NCI-H146 treated with DMSO at 0.1 percent for 48 hours (cell line): Measurements from ENCODE around the gene TAOK2.
"Not testable (repeated sequence)": the region's sequence is repeated elsewhere in the genome, so short reads cannot be mapped to it uniquely, and the experiment has no call there.

Experiments
- DNase-seq: peaks from one replicate; lab custom pipeline; 2025; ENCODE audit not compliant: unreplicated experiment; lab: John Stamatoyannopoulos, UW

Gene TAOK2

GRCh38 chr16:30002614-30003346 lies 29.1 kb downstream of the TAOK2 start:
- DNase-seq, result no peak

- no peak for DNase-seq
Observed at GRCh38 chr16:30003670-30004423, 30.2 kb downstream of the TAOK2 start.

GRCh38 chr16:30004424-30004776 lies 30.7 kb downstream of the TAOK2 start:
- no peak for DNase-seq

GRCh38 chr16:30004811-30005242 lies 31.2 kb downstream of the TAOK2 start:
- DNase-seq, result no peak

GRCh38 chr16:30005341-30006094 lies 31.9 kb downstream of the TAOK2 start:
- DNase-seq, result no peak

GRCh38 chr16:30006095-30006473 lies 32.4 kb downstream of the TAOK2 start:
- DNase-seq, result no peak

- DNase-seq, result no peak
Observed at GRCh38 chr16:30006659-30007377, 33.1 kb downstream of the TAOK2 start.

GRCh38 chr16:30007378-30007895 lies 33.8 kb downstream of the TAOK2 start:
- no peak for DNase-seq

- no peak for DNase-seq
Observed at GRCh38 chr16:30009085-30009862, 35.6 kb downstream of the TAOK2 start.

GRCh38 chr16:30009990-30010843 lies 36.5 kb downstream of the TAOK2 start:
- no peak for DNase-seq

- DNase-seq, result peak; percentile 45
Observed at GRCh38 chr16:30010844-30011713, 37.4 kb downstream of the TAOK2 start, which contains the start of gene DOC2A. Gene DOC2A (minus strand): TSS chr16:30011027. CDS start chr16:30010222, 805 bp downstream.

- no peak for DNase-seq
Observed at GRCh38 chr16:30011714-30012504, 38.2 kb downstream of the TAOK2 start.

- not testable (repeated sequence) for DNase-seq
Observed at GRCh38 chr16:30012598-30012997, 38.9 kb downstream of the TAOK2 start.

GRCh38 chr16:30015450-30015849 lies 41.8 kb downstream of the TAOK2 start:
- DNase-seq, result not testable (repeated sequence)

GRCh38 chr16:30016555-30017276 lies 43.0 kb downstream of the TAOK2 start:
- DNase-seq, result no peak

- DNase-seq, result no peak
Observed at GRCh38 chr16:30017277-30017656, 43.6 kb downstream of the TAOK2 start.

- not testable (repeated sequence) for DNase-seq
Observed at GRCh38 chr16:30017937-30018336, 44.3 kb downstream of the TAOK2 start.
